WTC11 (cell line): ENCODE results near the gene SH2D1B. TPM values are rescaled to one million over a fixed set of nuclear protein-coding genes. Genes with fewer than 3 reads are reported as not detected.

Experiments used
- ATAC-seq: fragments of 200-7000 bp; cut with Tn5 transposase; 2 replicates; pipeline ENCODE4 v1.10.0; 2021; ENCODE audit warnings: mild to moderate bottlenecking, moderate library complexity
- CTCF ChIA-PET: fragments of 300-600 bp; sonication (Branson Sonifier 250); formaldehyde crosslinking; loops from one replicate; lab custom pipeline; 2021; ENCODE audit warnings: antibody characterized with exemption; lab: Charles Lee
- POLR2A ChIA-PET: fragments of 350-600 bp; sonication (Branson Sonifier 250); formaldehyde crosslinking; loops from one replicate; lab custom pipeline; 2021; ENCODE audit warnings: antibody characterized with exemption; lab: Charles Lee
- DNase-seq: peaks from one replicate; pipeline ENCODE4 v3.0.0; 2021; ENCODE audit warnings: low spot score
- H3K27ac Mint-ChIP-seq: 2 replicates; pipeline ENCODE4 v1.8.0; 2021; ENCODE audit warnings: mixed read lengths
- H3K27me3 Mint-ChIP-seq: 2 replicates; pipeline ENCODE4 v1.8.0; 2021; ENCODE audit warnings: low read depth, mild to moderate bottlenecking, moderate library complexity, mixed read lengths
- H3K36me3 Mint-ChIP-seq: 2 replicates; pipeline ENCODE4 v1.8.0; 2021; ENCODE audit warnings: mixed read lengths
- H3K4me1 Mint-ChIP-seq: 2 replicates; pipeline ENCODE4 v1.8.0; 2022; ENCODE audit warnings: mixed read lengths
- H3K4me3 Mint-ChIP-seq: 2 replicates; pipeline ENCODE4 v1.8.0; 2021; ENCODE audit warnings: mild to moderate bottlenecking, moderate library complexity, mixed read lengths
- H3K9me3 Mint-ChIP-seq: 2 replicates; pipeline ENCODE4 v1.8.0; 2021; ENCODE audit warnings: mixed read lengths
- CBFB ChIP-seq: sonication (generic); formaldehyde crosslinking; IDR thresholded peaks from 2 replicates; pipeline ENCODE4 v1.8.1; 2022; ENCODE audit warnings: mild to moderate bottlenecking, low read depth, missing genetic modification reagents
- EMX1 ChIP-seq: fragments of 250-450 bp; sonication (Bioruptor Pico); IDR thresholded peaks from 2 replicates; pipeline ENCODE4 v1.8.0; 2021; ENCODE audit warnings: mild to moderate bottlenecking
- FOXJ3 ChIP-seq: sonication (generic); formaldehyde crosslinking; IDR thresholded peaks from 2 replicates; pipeline ENCODE4 v1.9.0; 2021; ENCODE audit warnings: missing genetic modification reagents, mild to moderate bottlenecking, borderline replicate concordance
- FOXP1 ChIP-seq: sonication (generic); formaldehyde crosslinking; IDR thresholded peaks from 2 replicates; pipeline ENCODE4 v1.8.0; 2022; ENCODE audit warnings: missing genetic modification reagents, mild to moderate bottlenecking, moderate library complexity, borderline replicate concordance
- NFE2L1 ChIP-seq: sonication (generic); formaldehyde crosslinking; IDR thresholded peaks from 2 replicates; pipeline ENCODE4 v1.8.1; 2023; ENCODE audit warnings: missing genetic modification reagents
- SMAD4 ChIP-seq: sonication (generic); formaldehyde crosslinking; IDR thresholded peaks from 2 replicates; pipeline ENCODE4 v1.8.0; 2022; ENCODE audit warnings: mild to moderate bottlenecking, missing genetic modification reagents
- TCF7 ChIP-seq: sonication (generic); formaldehyde crosslinking; IDR thresholded peaks from 2 replicates; pipeline ENCODE4 v1.8.0; 2022; ENCODE audit warnings: mild to moderate bottlenecking, low read depth, missing genetic modification reagents, moderate library complexity
- TEAD4 ChIP-seq: sonication (generic); formaldehyde crosslinking; IDR thresholded peaks from 2 replicates; pipeline ENCODE4 v1.8.0; 2022; ENCODE audit warnings: mild to moderate bottlenecking, missing genetic modification reagents
- ZBTB21 ChIP-seq: sonication (generic); formaldehyde crosslinking; IDR thresholded peaks from 2 replicates; pipeline ENCODE4 v1.8.1; 2023; ENCODE audit warnings: mild to moderate bottlenecking, missing genetic modification reagents, borderline replicate concordance
- ZNF263 ChIP-seq: sonication (generic); formaldehyde crosslinking; IDR thresholded peaks from 2 replicates; pipeline ENCODE4 v1.8.1; 2022; ENCODE audit warnings: low read depth, mild to moderate bottlenecking, moderate library complexity, missing genetic modification reagents
- ZNF416 ChIP-seq: fragments of 250-450 bp; sonication (Bioruptor Pico); IDR thresholded peaks from 2 replicates; pipeline ENCODE4 v1.9.0; 2021; ENCODE audit warnings: mild to moderate bottlenecking, inconsistent platforms
- ZNF671 ChIP-seq: fragments of 250-450 bp; sonication (Bioruptor Pico); IDR thresholded peaks from 2 replicates; pipeline ENCODE4 v1.8.0; 2021; ENCODE audit warnings: mild to moderate bottlenecking
- total RNA-seq: library from RNA; stranded (reverse); gene quantifications from 3 replicates; pipeline ENCODE4 v1.2.3, GENCODE V29; 2021
- TF ChIP-seq, protein P1 (sequence below): fragments of 200-600 bp; IDR thresholded peaks from 2 replicates; pipeline ENCODE4 v1.8.0; 2022; ENCODE audit warnings: antibody characterized with exemption
- TF ChIP-seq, protein P2 (sequence below): sonication (generic); formaldehyde crosslinking; conservative IDR thresholded peaks from 2 replicates; pipeline ENCODE4 v1.8.1; 2022; ENCODE audit warnings: mild to moderate bottlenecking, missing genetic modification reagents
- TF ChIP-seq, protein P3 (sequence below): fragments of 250-450 bp; sonication (Bioruptor Pico); IDR thresholded peaks from 2 replicates; pipeline ENCODE4 v1.9.0; 2021; ENCODE audit warnings: mild to moderate bottlenecking, borderline replicate concordance
- TF ChIP-seq, protein P4 (sequence below): sonication (generic); formaldehyde crosslinking; IDR thresholded peaks from 2 replicates; pipeline ENCODE4 v1.8.1; 2023; ENCODE audit warnings: mild to moderate bottlenecking, missing genetic modification reagents, moderate library complexity
- TF ChIP-seq, protein P5 (sequence below): sonication (generic); formaldehyde crosslinking; IDR thresholded peaks from 2 replicates; pipeline ENCODE4 v1.8.0; 2023; ENCODE audit warnings: mild to moderate bottlenecking, missing genetic modification reagents
- TF ChIP-seq, protein P6 (sequence below): fragments of 250-450 bp; sonication (Bioruptor Pico); IDR thresholded peaks from 2 replicates; pipeline ENCODE4 v1.9.0; 2021; ENCODE audit warnings: mild to moderate bottlenecking

The SH2D1B gene
- total RNA-seq, 1 experiment from 2014 or later = not detected

DNA sequence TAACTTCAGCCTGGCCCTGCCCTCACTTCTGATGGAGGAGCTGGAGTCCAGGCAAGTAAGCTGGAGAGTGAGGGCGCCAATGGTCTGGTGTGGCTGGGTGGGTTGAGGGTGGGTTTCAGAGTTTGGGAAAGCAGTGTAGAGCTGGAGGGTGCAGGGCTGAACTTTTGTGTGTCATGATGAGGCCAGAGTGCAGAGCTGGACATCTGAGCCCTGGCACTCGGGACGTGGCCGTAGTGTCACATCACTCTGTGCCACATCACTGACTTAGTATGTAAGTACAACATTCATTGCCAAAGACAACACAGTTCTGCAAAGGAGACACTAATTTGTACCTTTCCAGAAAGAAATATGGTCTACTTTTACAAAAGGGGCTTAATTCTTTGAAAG is 51.1 kb downstream of the SH2D1B start (continued):
- TF ChIP-seq, protein P1, sequence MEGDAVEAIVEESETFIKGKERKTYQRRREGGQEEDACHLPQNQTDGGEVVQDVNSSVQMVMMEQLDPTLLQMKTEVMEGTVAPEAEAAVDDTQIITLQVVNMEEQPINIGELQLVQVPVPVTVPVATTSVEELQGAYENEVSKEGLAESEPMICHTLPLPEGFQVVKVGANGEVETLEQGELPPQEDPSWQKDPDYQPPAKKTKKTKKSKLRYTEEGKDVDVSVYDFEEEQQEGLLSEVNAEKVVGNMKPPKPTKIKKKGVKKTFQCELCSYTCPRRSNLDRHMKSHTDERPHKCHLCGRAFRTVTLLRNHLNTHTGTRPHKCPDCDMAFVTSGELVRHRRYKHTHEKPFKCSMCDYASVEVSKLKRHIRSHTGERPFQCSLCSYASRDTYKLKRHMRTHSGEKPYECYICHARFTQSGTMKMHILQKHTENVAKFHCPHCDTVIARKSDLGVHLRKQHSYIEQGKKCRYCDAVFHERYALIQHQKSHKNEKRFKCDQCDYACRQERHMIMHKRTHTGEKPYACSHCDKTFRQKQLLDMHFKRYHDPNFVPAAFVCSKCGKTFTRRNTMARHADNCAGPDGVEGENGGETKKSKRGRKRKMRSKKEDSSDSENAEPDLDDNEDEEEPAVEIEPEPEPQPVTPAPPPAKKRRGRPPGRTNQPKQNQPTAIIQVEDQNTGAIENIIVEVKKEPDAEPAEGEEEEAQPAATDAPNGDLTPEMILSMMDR = no peak
- TF ChIP-seq, protein P2, sequence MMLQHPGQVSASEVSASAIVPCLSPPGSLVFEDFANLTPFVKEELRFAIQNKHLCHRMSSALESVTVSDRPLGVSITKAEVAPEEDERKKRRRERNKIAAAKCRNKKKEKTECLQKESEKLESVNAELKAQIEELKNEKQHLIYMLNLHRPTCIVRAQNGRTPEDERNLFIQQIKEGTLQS (CRISPR knock-in tag) = no peak
- TF ChIP-seq, protein P3, sequence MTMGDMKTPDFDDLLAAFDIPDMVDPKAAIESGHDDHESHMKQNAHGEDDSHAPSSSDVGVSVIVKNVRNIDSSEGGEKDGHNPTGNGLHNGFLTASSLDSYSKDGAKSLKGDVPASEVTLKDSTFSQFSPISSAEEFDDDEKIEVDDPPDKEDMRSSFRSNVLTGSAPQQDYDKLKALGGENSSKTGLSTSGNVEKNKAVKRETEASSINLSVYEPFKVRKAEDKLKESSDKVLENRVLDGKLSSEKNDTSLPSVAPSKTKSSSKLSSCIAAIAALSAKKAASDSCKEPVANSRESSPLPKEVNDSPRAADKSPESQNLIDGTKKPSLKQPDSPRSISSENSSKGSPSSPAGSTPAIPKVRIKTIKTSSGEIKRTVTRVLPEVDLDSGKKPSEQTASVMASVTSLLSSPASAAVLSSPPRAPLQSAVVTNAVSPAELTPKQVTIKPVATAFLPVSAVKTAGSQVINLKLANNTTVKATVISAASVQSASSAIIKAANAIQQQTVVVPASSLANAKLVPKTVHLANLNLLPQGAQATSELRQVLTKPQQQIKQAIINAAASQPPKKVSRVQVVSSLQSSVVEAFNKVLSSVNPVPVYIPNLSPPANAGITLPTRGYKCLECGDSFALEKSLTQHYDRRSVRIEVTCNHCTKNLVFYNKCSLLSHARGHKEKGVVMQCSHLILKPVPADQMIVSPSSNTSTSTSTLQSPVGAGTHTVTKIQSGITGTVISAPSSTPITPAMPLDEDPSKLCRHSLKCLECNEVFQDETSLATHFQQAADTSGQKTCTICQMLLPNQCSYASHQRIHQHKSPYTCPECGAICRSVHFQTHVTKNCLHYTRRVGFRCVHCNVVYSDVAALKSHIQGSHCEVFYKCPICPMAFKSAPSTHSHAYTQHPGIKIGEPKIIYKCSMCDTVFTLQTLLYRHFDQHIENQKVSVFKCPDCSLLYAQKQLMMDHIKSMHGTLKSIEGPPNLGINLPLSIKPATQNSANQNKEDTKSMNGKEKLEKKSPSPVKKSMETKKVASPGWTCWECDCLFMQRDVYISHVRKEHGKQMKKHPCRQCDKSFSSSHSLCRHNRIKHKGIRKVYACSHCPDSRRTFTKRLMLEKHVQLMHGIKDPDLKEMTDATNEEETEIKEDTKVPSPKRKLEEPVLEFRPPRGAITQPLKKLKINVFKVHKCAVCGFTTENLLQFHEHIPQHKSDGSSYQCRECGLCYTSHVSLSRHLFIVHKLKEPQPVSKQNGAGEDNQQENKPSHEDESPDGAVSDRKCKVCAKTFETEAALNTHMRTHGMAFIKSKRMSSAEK (CRISPR knock-in tag) = no peak
- TF ChIP-seq CBFB (CRISPR knock-in tag) (no peak), FOXP1 (CRISPR knock-in tag) (no peak), EMX1 (no peak), ZNF263 (CRISPR knock-in tag) (no peak), ZNF416 (CRISPR knock-in tag) (no peak), SMAD4 (CRISPR knock-in tag) (no peak)

DNA sequence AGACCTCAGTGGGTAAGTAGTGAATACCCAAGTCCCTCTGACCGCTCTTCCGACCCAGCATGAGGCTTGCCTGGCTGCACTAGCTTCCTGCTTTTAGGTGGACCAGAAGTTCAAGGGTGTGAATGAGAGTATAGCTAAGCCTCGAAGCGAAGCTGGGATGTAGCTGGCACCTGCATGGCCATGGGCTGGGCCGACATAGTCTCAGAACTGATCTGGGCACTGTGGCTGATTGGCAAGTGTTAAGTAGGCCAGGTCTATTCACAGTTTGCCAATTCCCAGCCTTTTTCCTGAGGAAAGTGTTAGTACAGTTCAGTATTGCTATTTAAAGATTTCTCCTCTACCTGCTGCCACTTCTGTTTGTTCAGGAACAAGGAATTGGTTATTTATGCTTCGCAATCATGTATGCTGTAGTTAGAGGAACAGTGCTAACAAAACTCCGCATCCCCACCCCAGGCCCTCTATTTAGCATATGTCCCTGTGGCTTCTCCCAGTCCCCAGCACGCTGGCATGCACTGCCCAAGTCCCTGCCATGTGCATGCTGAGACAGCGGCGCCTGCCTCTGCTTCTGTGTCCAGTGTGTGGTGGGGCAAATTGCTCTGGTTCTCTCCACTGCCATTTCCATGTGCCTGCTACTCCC is 51.6 kb downstream of the SH2D1B start:
- no peaks in the 10 kb centered on the region for H3K4me1 Mint-ChIP-seq
- ATAC-seq = no peak
- peaks cover 10% of the 10 kb centered on the region for H3K36me3 Mint-ChIP-seq
- ChIA-PET CTCF (interaction anchor here (0.6 kb wide), 1 partner anchor 31 kb away, joined by 4 read pairs; no protein-coding TSS in a partner anchor), POLR2A (no interaction called here)
- no peak overlapping the region for H3K27ac Mint-ChIP-seq
- no peak for DNase-seq
- no peaks in the 10 kb centered on the region for H3K9me3 Mint-ChIP-seq
- TF ChIP-seq TEAD4 (CRISPR knock-in tag) = no peak
- TF ChIP-seq TCF7 = no peak
- no peak for TF ChIP-seq FOXJ3
- TF ChIP-seq, protein P4, sequence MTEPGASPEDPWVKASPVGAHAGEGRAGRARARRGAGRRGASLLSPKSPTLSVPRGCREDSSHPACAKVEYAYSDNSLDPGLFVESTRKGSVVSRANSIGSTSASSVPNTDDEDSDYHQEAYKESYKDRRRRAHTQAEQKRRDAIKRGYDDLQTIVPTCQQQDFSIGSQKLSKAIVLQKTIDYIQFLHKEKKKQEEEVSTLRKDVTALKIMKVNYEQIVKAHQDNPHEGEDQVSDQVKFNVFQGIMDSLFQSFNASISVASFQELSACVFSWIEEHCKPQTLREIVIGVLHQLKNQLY (CRISPR knock-in tag) = no peak
- no peak for TF ChIP-seq FOXP1 (CRISPR knock-in tag)
- TF ChIP-seq, protein P5, sequence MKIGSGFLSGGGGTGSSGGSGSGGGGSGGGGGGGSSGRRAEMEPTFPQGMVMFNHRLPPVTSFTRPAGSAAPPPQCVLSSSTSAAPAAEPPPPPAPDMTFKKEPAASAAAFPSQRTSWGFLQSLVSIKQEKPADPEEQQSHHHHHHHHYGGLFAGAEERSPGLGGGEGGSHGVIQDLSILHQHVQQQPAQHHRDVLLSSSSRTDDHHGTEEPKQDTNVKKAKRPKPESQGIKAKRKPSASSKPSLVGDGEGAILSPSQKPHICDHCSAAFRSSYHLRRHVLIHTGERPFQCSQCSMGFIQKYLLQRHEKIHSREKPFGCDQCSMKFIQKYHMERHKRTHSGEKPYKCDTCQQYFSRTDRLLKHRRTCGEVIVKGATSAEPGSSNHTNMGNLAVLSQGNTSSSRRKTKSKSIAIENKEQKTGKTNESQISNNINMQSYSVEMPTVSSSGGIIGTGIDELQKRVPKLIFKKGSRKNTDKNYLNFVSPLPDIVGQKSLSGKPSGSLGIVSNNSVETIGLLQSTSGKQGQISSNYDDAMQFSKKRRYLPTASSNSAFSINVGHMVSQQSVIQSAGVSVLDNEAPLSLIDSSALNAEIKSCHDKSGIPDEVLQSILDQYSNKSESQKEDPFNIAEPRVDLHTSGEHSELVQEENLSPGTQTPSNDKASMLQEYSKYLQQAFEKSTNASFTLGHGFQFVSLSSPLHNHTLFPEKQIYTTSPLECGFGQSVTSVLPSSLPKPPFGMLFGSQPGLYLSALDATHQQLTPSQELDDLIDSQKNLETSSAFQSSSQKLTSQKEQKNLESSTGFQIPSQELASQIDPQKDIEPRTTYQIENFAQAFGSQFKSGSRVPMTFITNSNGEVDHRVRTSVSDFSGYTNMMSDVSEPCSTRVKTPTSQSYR = no peak
- no peak for TF ChIP-seq ZBTB21
- TF ChIP-seq, protein P6, sequence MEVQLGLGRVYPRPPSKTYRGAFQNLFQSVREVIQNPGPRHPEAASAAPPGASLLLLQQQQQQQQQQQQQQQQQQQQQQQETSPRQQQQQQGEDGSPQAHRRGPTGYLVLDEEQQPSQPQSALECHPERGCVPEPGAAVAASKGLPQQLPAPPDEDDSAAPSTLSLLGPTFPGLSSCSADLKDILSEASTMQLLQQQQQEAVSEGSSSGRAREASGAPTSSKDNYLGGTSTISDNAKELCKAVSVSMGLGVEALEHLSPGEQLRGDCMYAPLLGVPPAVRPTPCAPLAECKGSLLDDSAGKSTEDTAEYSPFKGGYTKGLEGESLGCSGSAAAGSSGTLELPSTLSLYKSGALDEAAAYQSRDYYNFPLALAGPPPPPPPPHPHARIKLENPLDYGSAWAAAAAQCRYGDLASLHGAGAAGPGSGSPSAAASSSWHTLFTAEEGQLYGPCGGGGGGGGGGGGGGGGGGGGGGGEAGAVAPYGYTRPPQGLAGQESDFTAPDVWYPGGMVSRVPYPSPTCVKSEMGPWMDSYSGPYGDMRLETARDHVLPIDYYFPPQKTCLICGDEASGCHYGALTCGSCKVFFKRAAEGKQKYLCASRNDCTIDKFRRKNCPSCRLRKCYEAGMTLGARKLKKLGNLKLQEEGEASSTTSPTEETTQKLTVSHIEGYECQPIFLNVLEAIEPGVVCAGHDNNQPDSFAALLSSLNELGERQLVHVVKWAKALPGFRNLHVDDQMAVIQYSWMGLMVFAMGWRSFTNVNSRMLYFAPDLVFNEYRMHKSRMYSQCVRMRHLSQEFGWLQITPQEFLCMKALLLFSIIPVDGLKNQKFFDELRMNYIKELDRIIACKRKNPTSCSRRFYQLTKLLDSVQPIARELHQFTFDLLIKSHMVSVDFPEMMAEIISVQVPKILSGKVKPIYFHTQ = no peak
- no peak for TF ChIP-seq ZNF671 (CRISPR knock-in tag)
- no peak for TF ChIP-seq NFE2L1 (CRISPR knock-in tag)
- no peak overlapping the region for H3K4me3 Mint-ChIP-seq
- H3K27me3 Mint-ChIP-seq = no peaks in the 10 kb centered on the region
